Measurements from ENCODE around the gene ANKS6. TPM values are rescaled to one million over a fixed set of nuclear protein-coding genes. Genes with fewer than 3 reads are reported as not detected.

ANKS6 gene
- total and polyA plus RNA-seq, 5 experiments from 2014 or later: 6.3 to 18.1 (median 12.7) TPM

DNA sequence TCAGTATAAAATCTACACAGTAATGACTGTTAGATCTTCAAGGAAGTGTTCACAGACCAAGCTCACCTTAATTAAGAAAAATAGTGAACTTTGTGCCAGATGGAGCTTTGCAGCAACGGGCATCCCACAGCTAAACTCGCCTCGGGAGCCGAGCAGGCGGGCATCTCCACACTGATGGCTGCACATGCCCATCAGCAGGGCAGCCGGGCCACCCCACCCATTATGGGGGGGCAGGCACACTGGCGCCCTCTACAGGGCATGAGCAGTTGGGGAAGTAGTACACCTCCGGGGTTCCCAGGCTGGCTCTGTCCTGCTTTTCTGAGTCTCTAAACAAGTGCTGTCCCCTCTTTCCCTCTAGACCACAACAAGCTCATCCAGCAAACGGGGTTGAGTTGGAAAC, 21.6 kb downstream of the ANKS6 start:
- DNase-seq (peak in 4 of 10 donors; percentile 14 to 29 (median 22)), ATAC-seq (no peak)
- H3K27ac Mint-ChIP-seq: no peak overlapping the region
- H3K27me3 Mint-ChIP-seq: no peaks in the 10 kb centered on the region
- H3K36me3 Mint-ChIP-seq: peaks cover 16 to 66% (median 35%) of the 10 kb centered on the region in 3 donors
- POLR2A ChIA-PET: no interaction called here
- no peak overlapping the region for H3K4me3 Mint-ChIP-seq
- peaks cover 0 to 1% (median 0%) of the 10 kb centered on the region in 4 donors for H3K4me1 Mint-ChIP-seq
- H3K9me3 Mint-ChIP-seq: no peaks in the 10 kb centered on the region

DNA sequence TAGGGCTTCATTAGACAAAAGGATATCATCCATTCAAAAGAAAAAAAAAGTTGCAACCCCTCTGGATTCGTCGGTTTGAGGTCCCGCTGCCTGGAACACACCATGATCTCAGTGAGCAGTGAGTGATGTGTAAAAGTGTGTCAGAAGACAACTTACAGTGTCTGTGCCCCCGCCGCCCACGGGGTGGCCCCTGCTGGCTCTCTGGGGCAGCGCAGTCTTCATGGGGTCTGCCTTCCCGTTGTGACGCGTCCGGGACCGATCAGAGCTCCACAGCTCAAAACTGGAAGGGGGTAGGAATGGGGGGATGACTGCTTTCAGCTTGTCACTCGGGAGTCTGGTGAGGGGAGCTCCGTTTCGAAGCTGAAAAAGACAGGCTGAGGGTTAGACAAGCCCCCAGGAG, 22.6 kb downstream of the ANKS6 start:
- no peaks in the 10 kb centered on the region for H3K27me3 Mint-ChIP-seq
- no peak for ATAC-seq

DNA sequence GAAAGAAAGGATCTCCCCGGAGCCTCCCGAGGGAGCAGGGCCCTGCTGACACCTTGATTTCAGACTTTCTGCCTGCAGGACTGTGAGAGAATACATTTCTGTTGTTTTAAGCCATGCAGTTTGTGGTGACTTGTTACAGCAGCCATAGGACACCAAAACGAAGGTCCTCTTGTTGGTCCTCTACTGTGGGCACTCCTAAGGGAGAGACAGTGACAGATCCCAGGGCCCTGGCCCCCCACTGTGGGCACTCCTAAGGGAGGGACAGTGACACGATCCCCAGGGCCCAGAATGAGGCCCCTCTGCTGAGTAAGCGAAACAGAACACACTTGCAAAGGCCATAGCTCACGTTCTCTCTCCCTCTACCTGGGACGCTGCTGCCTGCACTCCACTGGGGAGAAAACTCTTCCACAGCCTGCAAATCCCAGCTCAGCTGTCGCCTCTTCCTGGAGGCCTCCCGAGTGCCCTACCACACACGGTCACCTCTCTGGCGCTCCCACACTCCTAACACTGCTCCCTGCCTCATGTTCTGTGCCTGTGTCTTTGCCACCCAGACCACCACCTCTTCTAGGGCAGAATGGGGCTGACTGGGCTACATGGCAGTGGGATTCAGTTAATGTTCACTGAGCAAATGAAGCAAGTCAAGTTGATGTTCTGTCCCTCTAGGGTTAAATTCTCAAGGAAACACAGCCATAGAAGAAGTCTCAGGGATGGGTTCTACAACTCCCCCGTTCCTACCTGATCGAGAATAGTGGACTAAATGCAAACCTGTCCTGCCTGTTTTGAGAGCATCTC, 23.8 kb downstream of the ANKS6 start:
- Mint-ChIP-seq H3K27me3 (no peaks in the 10 kb centered on the region), H3K4me3 (no peak overlapping the region), H3K9me3 (no peaks in the 10 kb centered on the region), H3K4me1 (peaks cover 0 to 1% (median 0%) of the 10 kb centered on the region in 4 donors), H3K27ac (no peak overlapping the region), H3K36me3 (peaks cover 16 to 65% (median 45%) of the 10 kb centered on the region in 3 donors)
- DNase-seq (no peak), ATAC-seq (no peak)
- POLR2A ChIA-PET: no interaction called here

More for the DNA sequence above, 22.6 kb downstream of the ANKS6 start:
- H3K4me1 Mint-ChIP-seq: peaks cover 0 to 1% (median 0%) of the 10 kb centered on the region in 4 donors
- no peak overlapping the region for H3K4me3 Mint-ChIP-seq
- no peak overlapping the region for H3K27ac Mint-ChIP-seq
- POLR2A ChIA-PET: no interaction called here
- H3K36me3 Mint-ChIP-seq: peaks cover 16 to 66% (median 40%) of the 10 kb centered on the region in 3 donors
- H3K9me3 Mint-ChIP-seq: no peaks in the 10 kb centered on the region
- DNase-seq: no peak

DNA sequence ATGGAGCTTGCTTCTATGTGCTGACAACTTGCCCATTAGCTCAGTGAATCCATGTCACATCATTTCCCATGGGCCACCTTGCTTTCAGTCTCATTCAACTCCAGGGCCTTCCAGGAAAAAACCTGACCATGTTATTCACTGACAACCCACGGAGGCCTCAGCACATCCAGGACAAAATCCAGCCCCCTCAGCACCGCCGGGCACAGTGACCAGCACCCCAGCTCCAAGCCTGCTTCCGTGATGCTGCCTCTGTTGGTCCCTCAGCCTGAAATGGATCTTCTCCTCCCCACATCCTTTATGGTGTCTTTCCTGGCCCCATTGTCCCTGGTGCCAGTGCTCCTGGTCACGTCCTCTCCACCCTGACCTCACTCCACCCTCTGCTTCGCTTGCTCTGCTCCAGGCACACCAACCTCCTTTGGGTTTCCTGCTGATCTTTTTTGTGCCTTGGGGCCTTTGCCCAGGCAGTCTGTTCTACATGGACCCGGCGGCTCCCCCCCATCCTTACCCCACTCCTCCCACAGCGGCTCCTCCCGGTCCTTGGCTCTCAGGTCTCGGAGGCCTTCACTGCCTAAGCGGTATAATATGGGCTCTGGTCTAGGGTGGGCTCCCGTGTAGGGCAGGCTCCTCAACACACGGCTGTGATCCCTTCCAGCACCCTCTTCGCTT, 25.0 kb downstream of the ANKS6 start:
- Mint-ChIP-seq H3K27me3 (no peaks in the 10 kb centered on the region), H3K4me3 (no peak overlapping the region), H3K4me1 (peaks cover 0 to 1% (median 0%) of the 10 kb centered on the region in 4 donors), H3K36me3 (peaks cover 16 to 70% (median 58%) of the 10 kb centered on the region in 3 donors), H3K9me3 (no peaks in the 10 kb centered on the region), H3K27ac (no peak overlapping the region)
- DNase-seq (no peak), ATAC-seq (no peak)
- POLR2A ChIA-PET: interaction anchor here (0.6 kb wide), 1 partner anchor 18 kb away, joined by 3 read pairs; no protein-coding TSS in a partner anchor

DNA sequence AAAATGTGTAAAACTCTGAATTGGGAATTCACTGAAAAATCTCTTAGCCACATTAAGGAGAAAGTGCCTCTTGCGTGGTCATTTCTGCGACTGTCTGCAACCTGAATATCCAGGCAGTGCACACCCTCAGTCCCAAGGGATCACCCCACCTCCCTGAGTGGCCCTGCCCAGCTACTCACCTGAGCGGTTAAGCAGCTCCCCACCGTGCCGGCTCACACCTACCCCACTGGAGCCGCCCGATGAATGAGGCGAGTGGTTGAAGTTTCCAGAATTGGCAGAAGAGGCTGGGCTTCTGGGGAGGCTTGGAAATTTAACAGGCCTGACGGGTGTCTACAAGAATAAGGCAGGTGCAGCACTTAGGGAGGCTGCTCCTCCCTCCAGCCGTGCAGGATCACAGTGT, 25.6 kb downstream of the ANKS6 start:
- no peaks in the 10 kb centered on the region for H3K9me3 Mint-ChIP-seq
- POLR2A ChIA-PET: interaction anchor here (0.6 kb wide), 1 partner anchor 18 kb away, joined by 3 read pairs; no protein-coding TSS in a partner anchor
- no peaks in the 10 kb centered on the region for H3K27me3 Mint-ChIP-seq
- no peak overlapping the region for H3K4me3 Mint-ChIP-seq
- peak overlapping the region in 1 of 10 donors; percentile 53 for H3K27ac Mint-ChIP-seq
- peaks cover 18 to 72% (median 60%) of the 10 kb centered on the region in 3 donors for H3K36me3 Mint-ChIP-seq
- H3K4me1 Mint-ChIP-seq: no peaks in the 10 kb centered on the region
- no peak for DNase-seq
- ATAC-seq: no peak

DNA sequence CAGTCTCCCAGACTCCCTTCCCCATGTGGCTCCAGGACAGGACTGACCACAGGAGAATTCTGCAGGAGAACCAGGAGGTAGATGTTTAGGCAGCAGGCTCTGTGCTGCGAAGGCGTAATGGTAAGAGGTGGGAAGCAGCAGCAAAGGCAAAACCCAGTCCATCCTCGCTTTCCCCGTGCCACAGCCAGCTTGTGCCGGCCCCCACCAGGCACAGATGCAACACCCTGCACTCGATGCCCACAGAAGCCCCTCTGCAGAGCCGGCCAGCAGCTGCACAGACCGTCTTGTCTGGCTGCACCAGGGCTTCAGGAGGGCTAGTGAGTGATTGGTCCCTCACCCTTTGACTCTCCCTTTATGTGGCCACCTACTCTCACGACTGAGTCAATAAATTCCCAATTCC, 28.0 kb downstream of the ANKS6 start:
- Mint-ChIP-seq H3K4me3 (no peak overlapping the region), H3K27ac (no peak overlapping the region), H3K36me3 (peaks cover 28 to 80% (median 78%) of the 10 kb centered on the region in 3 donors), H3K27me3 (no peaks in the 10 kb centered on the region), H3K4me1 (no peaks in the 10 kb centered on the region), H3K9me3 (peaks cover 0 to 11% (median 5%) of the 10 kb centered on the region in 9 donors)
- DNase-seq (no peak), ATAC-seq (no peak)
- POLR2A ChIA-PET: no interaction called here

DNA sequence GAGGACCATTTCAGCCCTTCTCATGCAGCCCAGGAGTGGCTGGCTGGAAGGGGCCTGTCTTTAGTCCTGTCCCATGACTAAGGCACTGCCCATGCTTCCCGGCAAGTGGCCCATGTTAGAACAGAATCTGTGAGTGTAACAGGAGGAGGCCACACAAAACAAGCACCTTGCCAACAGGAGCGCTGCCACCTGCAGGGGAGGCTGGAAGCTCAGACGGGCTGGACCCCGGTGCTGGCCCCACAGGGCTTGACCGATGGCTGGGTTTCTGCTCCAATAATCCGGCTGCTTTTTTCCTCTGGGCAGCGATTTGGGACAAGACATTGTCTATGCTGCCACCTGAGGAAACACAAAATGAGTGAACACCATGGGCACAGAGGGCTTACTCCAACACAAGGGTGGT, 28.4 kb downstream of the ANKS6 start:
- DNase-seq (no peak), ATAC-seq (no peak)
- H3K27me3 Mint-ChIP-seq: no peaks in the 10 kb centered on the region
- no peak overlapping the region for H3K27ac Mint-ChIP-seq
- H3K36me3 Mint-ChIP-seq: peaks cover 25 to 77% (median 76%) of the 10 kb centered on the region in 3 donors
- peaks cover 0 to 12% (median 5%) of the 10 kb centered on the region in 9 donors for H3K9me3 Mint-ChIP-seq
- H3K4me1 Mint-ChIP-seq: no peaks in the 10 kb centered on the region
- POLR2A ChIA-PET: no interaction called here
- H3K4me3 Mint-ChIP-seq: no peak overlapping the region

DNA sequence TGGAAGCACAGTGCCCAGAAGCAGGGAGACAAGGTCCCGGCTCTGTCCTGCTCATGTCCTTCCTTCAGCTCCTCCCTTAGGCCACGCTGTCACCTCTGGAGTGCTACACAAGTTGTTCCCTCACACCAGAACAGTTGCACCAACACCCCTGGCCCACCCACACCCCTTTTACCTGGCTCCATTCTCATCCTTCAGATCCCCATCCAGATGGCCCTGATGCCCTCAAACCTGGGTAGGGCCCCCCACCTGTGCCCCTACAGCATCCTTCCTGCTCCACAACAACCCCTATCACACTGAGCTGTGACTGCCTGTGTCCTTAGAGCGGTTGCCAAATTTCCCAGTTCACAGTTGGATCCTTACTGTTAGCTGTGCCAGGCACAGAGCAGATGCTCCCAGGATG, 29.2 kb downstream of the ANKS6 start:
- DNase-seq: no peak
- Mint-ChIP-seq H3K27me3 (no peaks in the 10 kb centered on the region), H3K36me3 (peaks cover 25 to 76% (median 72%) of the 10 kb centered on the region in 3 donors), H3K9me3 (peaks cover 0 to 13% (median 5%) of the 10 kb centered on the region in 9 donors), H3K4me3 (no peak overlapping the region), H3K27ac (no peak overlapping the region), H3K4me1 (no peaks in the 10 kb centered on the region)
- POLR2A ChIA-PET: no interaction called here
- ATAC-seq: no peak

DNA sequence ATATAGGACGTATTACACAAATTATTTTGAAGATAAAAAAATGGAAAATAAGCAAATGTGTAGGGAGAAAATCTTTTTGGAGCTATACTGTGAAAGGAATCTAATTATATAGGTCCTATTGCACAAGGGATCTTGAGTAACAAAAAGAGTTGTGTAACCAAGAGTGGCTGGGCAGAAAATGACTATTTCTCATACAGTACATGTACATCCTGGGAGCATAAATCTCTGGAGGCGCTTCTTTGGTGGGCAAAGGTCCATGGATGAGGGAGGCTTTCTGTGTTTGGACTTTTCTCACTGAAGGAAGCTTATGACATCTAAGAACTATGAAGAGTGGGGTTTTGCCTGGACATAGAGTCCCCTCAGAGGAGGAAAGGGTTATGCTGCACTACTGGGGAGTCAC, 29.8 kb downstream of the ANKS6 start:
- H3K9me3 Mint-ChIP-seq: peaks cover 0 to 13% (median 5%) of the 10 kb centered on the region in 9 donors
- no peak for ATAC-seq
- POLR2A ChIA-PET: no interaction called here
- H3K27me3 Mint-ChIP-seq: no peaks in the 10 kb centered on the region
- H3K27ac Mint-ChIP-seq: no peak overlapping the region
- no peak for DNase-seq
- no peaks in the 10 kb centered on the region for H3K4me1 Mint-ChIP-seq
- peaks cover 25 to 72% (median 66%) of the 10 kb centered on the region in 3 donors for H3K36me3 Mint-ChIP-seq
- H3K4me3 Mint-ChIP-seq: no peak overlapping the region

DNA sequence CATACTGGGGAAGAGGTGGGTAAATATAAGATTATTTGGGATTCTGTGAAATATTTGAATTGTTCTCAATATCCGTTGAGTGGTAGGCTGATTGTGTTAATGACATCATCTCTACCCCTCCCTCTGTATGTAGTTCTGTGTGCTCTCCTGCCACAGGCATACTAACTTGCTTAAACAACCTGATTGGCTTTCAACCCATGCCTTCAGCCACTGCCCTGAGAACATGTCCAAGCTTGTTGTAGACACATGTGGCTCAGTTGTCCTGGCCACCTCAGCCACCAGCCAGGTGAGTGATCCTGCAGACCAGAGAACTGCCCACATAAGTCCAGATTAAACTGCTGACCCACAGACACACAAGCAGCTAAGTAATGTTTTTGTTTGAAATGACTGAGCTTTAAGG, 31.1 kb downstream of the ANKS6 start:
- Mint-ChIP-seq H3K4me3 (no peak overlapping the region), H3K4me1 (no peaks in the 10 kb centered on the region), H3K36me3 (peaks cover 21 to 70% (median 57%) of the 10 kb centered on the region in 3 donors), H3K27ac (peak overlapping the region in 1 of 10 donors; percentile 15), H3K9me3 (peaks cover 0 to 13% (median 5%) of the 10 kb centered on the region in 9 donors), H3K27me3 (no peaks in the 10 kb centered on the region)
- ATAC-seq (no peak), DNase-seq (no peak)
- POLR2A ChIA-PET: no interaction called here

DNA sequence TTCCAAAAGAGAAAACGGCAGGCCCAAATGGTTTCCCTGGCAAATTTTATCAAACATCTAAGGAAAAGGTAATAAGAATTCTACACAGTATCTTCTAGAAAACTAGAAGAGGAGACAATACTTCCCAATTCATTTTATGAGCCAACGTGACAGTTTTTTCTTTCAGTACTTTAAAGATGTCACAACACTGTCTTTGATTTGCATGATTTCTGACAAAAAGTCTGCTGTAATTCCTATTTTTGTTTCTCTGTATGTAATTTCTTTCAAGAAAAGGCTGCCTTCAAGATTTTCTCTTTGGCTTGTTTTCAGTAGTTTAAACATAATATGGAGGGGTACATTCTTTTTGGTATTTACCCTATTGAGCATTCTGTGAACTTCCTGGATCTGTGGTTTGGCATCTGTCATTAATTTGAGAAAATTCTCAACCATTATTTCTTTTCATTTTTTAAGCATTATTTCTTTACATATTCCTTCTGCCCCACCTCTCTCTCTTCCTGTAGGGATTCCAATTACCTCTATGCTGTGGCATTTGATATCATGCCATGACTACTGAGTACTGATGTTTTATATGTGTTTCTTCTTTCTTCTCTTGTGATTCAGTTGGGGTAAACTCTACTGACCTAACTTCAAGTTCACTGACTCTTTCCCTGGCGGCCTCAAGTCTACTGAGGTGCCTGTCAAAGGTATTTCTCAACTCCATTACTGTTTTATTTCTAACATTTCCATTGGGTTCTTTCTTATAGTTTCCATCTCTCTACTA, 32.2 kb downstream of the ANKS6 start:
- Mint-ChIP-seq H3K27ac (no peak overlapping the region), H3K4me3 (no peak overlapping the region), H3K36me3 (peaks cover 22 to 72% (median 55%) of the 10 kb centered on the region in 3 donors), H3K4me1 (no peaks in the 10 kb centered on the region), H3K9me3 (peaks cover 0 to 18% (median 9%) of the 10 kb centered on the region in 9 donors), H3K27me3 (no peaks in the 10 kb centered on the region)
- POLR2A ChIA-PET: no interaction called here
- ATAC-seq (no peak), DNase-seq (no peak)

DNA sequence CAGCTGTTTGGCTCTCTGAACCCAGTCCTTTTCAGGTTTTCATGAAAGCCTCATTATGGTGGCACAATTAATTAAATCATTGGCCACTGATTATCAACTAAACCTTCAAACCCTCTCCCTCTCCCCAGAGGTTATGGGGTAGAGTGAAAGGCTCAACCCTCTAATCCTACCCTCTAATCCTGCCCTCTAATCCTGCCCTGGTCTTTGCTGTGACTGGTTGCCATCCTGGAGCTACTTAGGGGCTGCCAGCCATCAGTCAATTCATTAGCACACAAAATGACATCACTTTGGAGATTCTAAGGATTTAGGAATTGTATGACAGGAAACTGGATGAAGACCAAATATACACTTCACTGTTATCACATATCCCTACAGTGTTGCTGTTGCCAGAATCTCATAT, 36.1 kb downstream of the ANKS6 start:
- Mint-ChIP-seq H3K27ac (no peak overlapping the region), H3K9me3 (peaks cover 0 to 30% (median 10%) of the 10 kb centered on the region in 9 donors), H3K27me3 (no peaks in the 10 kb centered on the region), H3K36me3 (peaks cover 27 to 74% (median 62%) of the 10 kb centered on the region in 3 donors), H3K4me1 (no peaks in the 10 kb centered on the region), H3K4me3 (no peak overlapping the region)
- DNase-seq (no peak), ATAC-seq (no peak)
- POLR2A ChIA-PET: no interaction called here
